HepG2 (cell line): Measurements from ENCODE around the gene CTNNA1. TPM values are rescaled to one million over a fixed set of nuclear protein-coding genes. Genes with fewer than 3 reads are reported as not detected.

Source experiments
- HDAC2 ChIP-seq: sonication (generic); formaldehyde crosslinking; IDR thresholded peaks from 2 replicates; pipeline ENCODE4 v1.4.0; 2020; ENCODE audit warnings: missing genetic modification reagents
- MED8 ChIP-seq: sonication (generic); formaldehyde crosslinking; IDR thresholded peaks from 2 replicates; pipeline ENCODE4 v1.8.1; 2023; ENCODE audit warnings: mild to moderate bottlenecking, missing genetic modification reagents; ENCODE audit not compliant: insufficient replicate concordance
- NCOR1 ChIP-seq: fragments of 200-600 bp; sonication (generic); IDR thresholded peaks from 2 replicates; pipeline ENCODE4 v1.7.0; 2017; ENCODE audit warnings: antibody characterized with exemption, low read length, borderline replicate concordance
- RBFOX2 ChIP-seq: fragments of 200-400 bp; formaldehyde crosslinking; IDR thresholded peaks from 2 replicates; pipeline ENCODE4 v1.6.1; 2017; ENCODE audit warnings: low read depth, mild to moderate bottlenecking, low read length
- SOX13 ChIP-seq, 3 experiments: fragments of 450-650 bp in 1 of 3; sonication (generic) in 1 of 3; formaldehyde crosslinking in 1 of 3; IDR thresholded peaks in 2 of 3; conservative IDR thresholded peaks in 1 of 3; 2 replicates each; pipeline versions ENCODE4 v1.5.0 to v1.6.1; 2016 to 2020; ENCODE audit warnings: antibody characterized with exemption in 1 of 3, mild to moderate bottlenecking in 1 of 3, missing compliant biosample characterization in 1 of 3, missing genetic modification reagents in 1 of 3, moderate library complexity in 1 of 3
- polyA plus RNA-seq, 8 experiments: library from polyadenylated mRNA; depleted of rRNA in 3 of 8; stranded (reverse) in 7 of 8; unstranded in 1 of 8; fragments of >200 nt; fragmentation: Illumina TruSeq in 4 of 8; extraction: Trizol in 4 of 8; gene quantifications; 2 replicates each; pipeline versions ENCODE4 v1.2.1 to v1.2.3, GENCODE V29; 2011 to 2016; ENCODE audit warnings: low read depth in 4 of 8, missing spikeins in 1 of 8, mixed read lengths in 1 of 8; ENCODE audit not compliant: insufficient read depth in 1 of 8
- total RNA-seq, 5 experiments: library from RNA; depleted of rRNA; stranded (reverse); fragments of >200 nt; fragmentation: Illumina TruSeq; extraction: Trizol; gene quantifications; 2 replicates each; pipeline ENCODE4 v1.2.3, GENCODE V29; 2016; ENCODE audit warnings: low read depth in 1 of 5
- TF ChIP-seq, protein P1 (sequence below): sonication (generic); formaldehyde crosslinking; IDR thresholded peaks from 2 replicates; pipeline ENCODE4 v1.4.0; 2020; ENCODE audit warnings: mild to moderate bottlenecking, missing genetic modification reagents
- TF ChIP-seq, protein P2 (sequence below): sonication (generic); formaldehyde crosslinking; IDR thresholded peaks from 2 replicates; pipeline ENCODE4 v1.5.0; 2020; ENCODE audit warnings: mild to moderate bottlenecking, missing genetic modification reagents, borderline replicate concordance

The CTNNA1 gene
- total and polyA plus RNA-seq, 2 of the 13 experiments (the other 11 are each of a cell fraction or from before 2014, with no cell fraction given): 66.8 to 162 TPM

DNA sequence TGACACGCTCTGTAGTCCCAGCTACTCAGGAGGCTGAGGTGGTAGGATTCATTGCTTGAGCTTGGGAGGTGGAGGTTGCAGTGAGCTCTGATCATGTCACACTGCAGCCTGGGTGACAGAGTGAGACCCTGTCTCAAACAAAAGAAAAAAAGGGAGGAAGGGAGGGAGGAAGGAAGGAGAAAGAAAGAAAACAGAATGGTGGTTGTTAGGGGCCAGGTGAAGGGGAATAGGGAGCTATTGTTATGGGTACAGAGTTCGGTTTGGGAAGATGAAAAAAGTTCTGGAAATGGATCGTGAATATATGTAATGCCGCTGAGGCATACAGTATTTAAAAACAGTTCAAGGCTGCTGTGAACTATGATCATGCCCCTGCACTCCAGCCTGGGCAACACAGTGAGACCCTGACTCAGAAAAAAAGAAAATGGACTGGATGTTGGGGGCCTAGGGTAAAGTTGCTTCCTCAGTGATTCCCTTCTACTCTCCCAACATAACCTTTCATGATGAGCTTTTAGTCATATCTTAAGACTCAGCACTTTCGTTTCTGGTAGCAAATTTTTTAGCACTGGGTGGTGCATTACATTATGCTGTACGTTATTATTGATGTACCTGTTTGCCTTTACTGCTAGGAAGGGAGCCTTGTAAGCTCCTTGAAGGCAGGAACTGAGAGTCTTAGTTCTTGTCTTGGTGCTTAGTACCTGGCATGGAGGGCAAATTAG is 4.0 kb downstream of the CTNNA1 start (continued):
- TF ChIP-seq, protein P1, sequence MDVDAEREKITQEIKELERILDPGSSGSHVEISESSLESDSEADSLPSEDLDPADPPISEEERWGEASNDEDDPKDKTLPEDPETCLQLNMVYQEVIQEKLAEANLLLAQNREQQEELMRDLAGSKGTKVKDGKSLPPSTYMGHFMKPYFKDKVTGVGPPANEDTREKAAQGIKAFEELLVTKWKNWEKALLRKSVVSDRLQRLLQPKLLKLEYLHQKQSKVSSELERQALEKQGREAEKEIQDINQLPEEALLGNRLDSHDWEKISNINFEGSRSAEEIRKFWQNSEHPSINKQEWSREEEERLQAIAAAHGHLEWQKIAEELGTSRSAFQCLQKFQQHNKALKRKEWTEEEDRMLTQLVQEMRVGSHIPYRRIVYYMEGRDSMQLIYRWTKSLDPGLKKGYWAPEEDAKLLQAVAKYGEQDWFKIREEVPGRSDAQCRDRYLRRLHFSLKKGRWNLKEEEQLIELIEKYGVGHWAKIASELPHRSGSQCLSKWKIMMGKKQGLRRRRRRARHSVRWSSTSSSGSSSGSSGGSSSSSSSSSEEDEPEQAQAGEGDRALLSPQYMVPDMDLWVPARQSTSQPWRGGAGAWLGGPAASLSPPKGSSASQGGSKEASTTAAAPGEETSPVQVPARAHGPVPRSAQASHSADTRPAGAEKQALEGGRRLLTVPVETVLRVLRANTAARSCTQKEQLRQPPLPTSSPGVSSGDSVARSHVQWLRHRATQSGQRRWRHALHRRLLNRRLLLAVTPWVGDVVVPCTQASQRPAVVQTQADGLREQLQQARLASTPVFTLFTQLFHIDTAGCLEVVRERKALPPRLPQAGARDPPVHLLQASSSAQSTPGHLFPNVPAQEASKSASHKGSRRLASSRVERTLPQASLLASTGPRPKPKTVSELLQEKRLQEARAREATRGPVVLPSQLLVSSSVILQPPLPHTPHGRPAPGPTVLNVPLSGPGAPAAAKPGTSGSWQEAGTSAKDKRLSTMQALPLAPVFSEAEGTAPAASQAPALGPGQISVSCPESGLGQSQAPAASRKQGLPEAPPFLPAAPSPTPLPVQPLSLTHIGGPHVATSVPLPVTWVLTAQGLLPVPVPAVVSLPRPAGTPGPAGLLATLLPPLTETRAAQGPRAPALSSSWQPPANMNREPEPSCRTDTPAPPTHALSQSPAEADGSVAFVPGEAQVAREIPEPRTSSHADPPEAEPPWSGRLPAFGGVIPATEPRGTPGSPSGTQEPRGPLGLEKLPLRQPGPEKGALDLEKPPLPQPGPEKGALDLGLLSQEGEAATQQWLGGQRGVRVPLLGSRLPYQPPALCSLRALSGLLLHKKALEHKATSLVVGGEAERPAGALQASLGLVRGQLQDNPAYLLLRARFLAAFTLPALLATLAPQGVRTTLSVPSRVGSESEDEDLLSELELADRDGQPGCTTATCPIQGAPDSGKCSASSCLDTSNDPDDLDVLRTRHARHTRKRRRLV: no peak
- TF ChIP-seq SOX13 (IDR thresholded peaks at IDR 0.05) (peak; percentile 53; the same call in 1 of the 2 replicates), SOX13 (CRISPR knock-in tag; conservative IDR thresholded peaks at IDR 0.05 in 1 of 2, IDR thresholded peaks at IDR 0.05 in 1 of 2) (peak in 1 of 2 experiments; percentile 67; a peak in 2 of 4 replicates), RBFOX2 (0 out of 2 replicates have a peak, but pooled peaks have one; percentile 33), NCOR1 (peak; percentile 26; the same call in 1 of the 2 replicates), HDAC2 (CRISPR knock-in tag) (0 out of 2 replicates have a peak, but pooled peaks have one; percentile 14), MED8 (CRISPR knock-in tag) (no peak)
- TF ChIP-seq, protein P2, sequence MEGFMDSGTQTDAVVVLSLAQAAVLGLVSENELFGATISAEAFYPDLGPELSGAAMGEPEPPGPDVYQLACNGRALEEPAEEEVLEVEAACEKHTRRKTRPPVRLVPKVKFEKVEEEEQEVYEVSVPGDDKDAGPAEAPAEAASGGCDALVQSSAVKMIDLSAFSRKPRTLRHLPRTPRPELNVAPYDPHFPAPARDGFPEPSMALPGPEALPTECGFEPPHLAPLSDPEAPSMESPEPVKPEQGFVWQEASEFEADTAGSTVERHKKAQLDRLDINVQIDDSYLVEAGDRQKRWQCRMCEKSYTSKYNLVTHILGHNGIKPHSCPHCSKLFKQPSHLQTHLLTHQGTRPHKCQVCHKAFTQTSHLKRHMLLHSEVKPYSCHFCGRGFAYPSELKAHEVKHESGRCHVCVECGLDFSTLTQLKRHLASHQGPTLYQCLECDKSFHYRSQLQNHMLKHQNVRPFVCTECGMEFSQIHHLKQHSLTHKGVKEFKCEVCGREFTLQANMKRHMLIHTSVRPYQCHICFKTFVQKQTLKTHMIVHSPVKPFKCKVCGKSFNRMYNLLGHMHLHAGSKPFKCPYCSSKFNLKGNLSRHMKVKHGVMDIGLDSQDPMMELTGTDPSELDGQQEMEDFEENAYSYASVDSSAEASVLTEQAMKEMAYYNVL: peak; percentile 91
